ENCODE measurements around the gene PADI4.
"Not testable (repeated sequence)": the region's sequence is repeated elsewhere in the genome, so short reads cannot be mapped to it uniquely, and the experiment has no call there.

The PADI4 gene

GRCh38 chr1:17316704-17317103, 8.7 kb downstream of the PADI4 start:
- FAIRE-seq, result no peak

- no peak for FAIRE-seq
Observed at GRCh38 chr1:17318262-17318661, 10.3 kb downstream of the PADI4 start.

DNA sequence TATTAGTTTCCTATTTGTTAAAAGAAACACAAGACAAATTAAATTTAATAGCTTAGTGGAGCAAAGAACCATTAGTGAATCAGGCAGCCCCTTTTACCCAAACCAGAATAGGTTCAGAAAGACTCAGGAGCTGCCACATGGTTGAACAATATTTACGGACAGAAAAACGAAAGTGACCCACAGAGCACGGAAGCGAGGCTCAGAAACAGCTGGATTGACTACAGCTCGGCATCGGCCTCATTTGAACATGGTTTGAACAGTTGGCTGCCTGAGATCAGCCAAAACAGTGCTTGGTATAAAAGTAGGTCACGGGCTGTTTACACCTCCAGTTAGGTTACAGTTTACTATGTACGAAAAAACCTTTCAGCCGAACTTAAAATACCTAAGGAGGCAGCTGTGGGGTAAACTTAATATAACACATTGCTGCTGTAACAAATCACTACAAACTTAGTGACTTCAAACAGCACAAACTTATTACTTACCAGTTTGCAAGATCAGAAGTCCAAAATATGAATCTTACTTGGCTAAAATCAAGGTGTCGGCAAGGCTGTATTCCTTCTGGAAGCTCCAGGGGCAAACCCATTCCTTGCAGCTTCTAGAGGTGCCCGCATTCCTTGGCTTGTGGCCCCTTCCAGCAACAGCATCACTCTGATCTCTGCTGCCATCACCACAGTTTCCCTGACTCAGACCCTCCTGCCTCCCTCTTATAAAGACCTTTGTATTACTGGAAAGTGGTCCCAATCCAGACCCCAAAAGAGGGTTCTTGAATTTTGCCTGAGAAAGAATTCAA, 11.8 kb downstream of the PADI4 start:
- FAIRE-seq, result no peak

- FAIRE-seq, result not testable (repeated sequence)
Observed at GRCh38 chr1:17321857-17322390, 13.9 kb downstream of the PADI4 start.

- peak; percentile 15 for FAIRE-seq
Observed at GRCh38 chr1:17328855-17329254, 20.9 kb downstream of the PADI4 start.

GRCh38 chr1:17329610-17330009, 21.6 kb downstream of the PADI4 start:
- FAIRE-seq, result no peak

DNA sequence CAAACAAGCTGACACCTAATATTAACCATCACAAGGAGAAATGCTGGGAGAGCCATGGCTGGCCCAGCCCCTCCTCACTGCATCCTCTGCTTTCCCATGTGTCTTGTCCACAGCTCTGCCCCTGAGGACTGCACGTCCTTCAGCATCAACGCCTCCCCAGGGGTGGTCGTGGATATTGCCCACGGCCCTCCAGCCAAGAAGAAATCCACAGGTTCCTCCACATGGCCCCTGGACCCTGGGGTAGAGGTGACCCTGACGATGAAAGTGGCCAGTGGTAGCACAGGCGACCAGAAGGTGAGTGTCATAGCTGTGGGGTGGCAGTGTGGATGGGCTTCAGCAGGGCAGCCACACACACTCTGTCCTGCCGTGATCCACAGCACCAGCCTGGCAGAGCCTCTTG, 22.9 kb downstream of the PADI4 start:
- FAIRE-seq, result no peak

- FAIRE-seq, result no peak
Observed at GRCh38 chr1:17333081-17333480, 25.1 kb downstream of the PADI4 start.

- FAIRE-seq, result no peak
Observed at GRCh38 chr1:17335821-17336710, 28.1 kb downstream of the PADI4 start.

DNA sequence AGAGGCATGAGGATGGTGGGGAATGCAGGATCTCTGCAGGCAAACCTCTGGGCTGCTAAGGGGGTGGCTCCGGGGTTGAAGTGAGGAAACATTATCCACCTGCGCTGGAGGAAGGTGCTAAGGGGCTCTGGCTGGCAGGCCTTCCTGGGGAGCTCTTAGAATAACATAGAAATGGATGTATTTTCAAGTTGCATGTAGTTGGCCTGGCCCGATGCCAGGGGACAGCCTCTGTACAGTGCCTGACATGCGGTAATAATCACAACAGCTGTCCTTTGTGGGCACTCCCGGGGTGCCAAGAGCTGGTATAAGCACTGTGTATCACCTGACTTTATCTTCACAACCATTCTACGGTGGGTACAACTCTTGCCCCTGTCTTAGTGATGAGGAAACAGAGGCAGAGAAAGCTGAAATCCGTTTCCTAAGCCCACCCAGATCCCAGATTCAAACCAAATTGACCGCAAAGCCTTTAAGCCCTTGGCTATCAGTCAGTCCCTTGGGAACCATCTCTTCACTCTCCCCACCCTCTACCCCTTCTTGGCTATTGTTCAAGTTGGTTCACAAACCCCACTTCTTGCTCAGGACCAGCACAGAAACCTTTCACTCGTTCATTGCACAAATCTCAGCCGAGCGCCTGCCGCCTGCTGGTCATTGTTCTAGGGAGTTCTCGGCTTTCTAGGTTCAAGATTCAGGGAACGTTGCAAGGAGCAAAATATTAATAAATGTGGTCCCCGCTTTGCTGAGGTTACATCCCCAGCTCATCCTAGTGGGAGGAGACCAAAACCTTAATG, 30.9 kb downstream of the PADI4 start:
- no peak for FAIRE-seq

- FAIRE-seq, result no peak
Observed at GRCh38 chr1:17339521-17339920, 31.5 kb downstream of the PADI4 start.

DNA sequence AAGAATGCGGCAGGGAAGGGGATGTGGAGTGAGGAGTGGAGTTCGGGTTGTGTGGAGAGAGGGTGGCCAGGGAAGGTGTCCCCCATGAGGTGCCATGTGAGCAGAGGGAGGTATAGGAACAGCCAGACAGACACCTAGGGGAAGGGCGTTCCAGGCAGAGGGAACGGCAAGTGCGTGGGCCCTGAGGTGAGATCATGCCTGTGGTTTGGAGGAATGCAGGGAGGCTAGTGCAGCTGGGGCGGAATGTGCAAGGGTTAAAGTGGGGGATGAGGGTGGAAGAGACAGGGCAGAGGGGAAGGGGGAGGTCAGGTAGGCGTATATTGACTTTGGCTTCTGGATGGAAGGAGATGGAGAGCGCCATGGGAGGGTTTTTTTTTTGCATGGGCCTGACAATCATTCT, 32.4 kb downstream of the PADI4 start:
- no peak for FAIRE-seq

DNA sequence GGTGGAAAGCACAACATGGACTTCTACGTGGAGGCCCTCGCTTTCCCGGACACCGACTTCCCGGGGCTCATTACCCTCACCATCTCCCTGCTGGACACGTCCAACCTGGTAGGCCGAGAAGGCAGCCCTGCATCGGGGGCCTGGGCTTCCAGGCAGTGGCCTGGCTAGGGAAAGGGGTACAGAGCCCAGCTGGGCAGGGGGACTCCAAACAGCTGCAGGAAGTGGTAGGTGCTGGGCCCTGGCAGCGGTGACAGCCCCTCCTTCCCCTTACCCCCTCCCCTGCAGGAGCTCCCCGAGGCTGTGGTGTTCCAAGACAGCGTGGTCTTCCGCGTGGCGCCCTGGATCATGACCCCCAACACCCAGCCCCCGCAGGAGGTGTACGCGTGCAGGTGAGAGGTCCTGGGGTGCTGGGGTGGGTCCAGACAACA, 34.0 kb downstream of the PADI4 start:
- no peak for FAIRE-seq

- not testable (repeated sequence) for FAIRE-seq
Observed at GRCh38 chr1:17345506-17345905, 37.5 kb downstream of the PADI4 start.

GRCh38 chr1:17346046-17346789, 38.2 kb downstream of the PADI4 start:
- FAIRE-seq, result no peak

DNA sequence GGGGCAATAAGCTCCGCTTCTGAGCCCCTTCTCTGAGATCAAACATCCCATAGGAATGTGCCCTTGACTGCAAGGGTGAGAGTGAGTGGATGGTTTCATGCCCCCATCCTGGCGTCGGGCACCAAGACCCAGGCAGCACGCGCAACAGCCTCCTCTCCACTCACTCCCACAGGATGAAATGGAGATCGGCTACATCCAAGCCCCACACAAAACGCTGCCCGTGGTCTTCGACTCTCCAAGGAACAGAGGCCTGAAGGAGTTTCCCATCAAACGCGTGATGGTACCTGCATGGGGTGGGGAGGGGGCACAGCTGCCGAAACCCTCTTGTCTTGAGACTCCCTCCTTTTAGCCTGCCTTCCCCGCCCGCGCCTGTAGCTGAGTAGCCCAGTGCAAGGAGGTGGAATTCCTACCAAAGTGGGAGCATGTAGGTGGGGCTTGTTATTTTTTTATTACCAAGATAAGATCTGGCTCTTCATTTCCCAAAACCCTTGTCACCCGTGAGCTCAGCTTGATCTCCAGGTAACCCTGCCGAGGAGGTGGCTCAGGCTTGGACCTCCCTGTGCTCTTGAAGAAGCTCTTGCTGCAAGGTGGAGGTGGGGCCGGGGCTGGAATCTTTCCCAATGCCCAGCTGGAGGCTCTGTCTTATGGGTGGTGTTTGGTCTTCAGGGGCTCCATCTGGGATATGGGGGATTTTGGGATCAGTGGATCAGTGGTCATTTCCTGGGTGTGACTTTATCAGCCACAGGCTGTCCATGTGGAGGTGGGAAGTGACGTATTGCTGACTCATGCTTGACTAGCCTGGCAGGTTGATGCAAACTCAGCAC, 40.0 kb downstream of the PADI4 start:
- FAIRE-seq, result no peak

DNA sequence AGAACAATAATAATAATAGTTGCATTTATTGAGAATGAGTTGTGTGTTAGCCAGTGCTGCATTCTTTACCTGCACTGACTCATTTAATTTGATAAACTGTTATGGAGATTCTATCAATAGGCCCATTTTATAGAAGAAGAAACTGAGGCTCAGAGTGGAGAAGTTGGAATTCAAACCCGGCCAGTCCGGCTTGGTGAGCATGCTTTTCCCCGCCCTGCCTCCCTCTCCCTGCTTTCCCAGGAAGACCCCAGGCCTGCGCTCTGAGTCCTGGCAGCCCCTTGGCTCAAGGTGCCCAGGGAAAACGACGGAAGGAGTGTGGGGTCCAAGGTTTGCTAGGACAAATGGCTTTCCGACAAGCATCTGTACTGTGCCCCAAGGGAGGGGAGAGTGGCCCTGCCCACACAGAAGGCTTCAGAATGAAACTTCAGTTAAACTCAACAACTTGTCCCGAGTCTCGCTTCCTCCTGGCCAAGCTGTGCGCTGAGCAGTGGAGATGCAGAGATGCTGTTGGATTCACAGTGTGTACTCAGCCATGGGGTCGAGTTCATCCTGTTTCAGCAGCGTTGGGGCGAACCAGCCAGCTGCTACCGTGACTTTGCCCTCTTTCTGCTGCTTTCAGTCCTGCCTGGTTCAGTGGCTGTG, 40.7 kb downstream of the PADI4 start:
- no peak for FAIRE-seq

DNA sequence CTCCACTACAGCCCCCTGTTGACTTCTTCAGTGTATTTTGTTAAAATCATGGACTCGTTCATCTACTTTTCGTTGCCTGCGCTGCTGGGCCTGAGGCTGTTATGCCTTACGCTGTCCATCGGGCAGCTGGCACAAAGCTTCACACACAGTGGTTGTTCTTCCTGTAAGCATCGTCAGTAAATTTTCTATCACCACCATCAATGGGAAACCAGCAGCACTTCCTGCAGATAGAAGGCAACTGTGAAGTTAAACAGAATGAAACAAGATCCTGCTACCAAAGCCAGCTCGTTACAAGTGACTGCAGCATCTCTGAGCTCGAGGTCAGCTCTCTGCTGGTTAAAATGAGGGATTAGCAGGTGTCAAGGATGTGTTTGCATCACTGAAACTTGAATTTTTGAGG, 42.1 kb downstream of the PADI4 start:
- no peak for FAIRE-seq

DNA sequence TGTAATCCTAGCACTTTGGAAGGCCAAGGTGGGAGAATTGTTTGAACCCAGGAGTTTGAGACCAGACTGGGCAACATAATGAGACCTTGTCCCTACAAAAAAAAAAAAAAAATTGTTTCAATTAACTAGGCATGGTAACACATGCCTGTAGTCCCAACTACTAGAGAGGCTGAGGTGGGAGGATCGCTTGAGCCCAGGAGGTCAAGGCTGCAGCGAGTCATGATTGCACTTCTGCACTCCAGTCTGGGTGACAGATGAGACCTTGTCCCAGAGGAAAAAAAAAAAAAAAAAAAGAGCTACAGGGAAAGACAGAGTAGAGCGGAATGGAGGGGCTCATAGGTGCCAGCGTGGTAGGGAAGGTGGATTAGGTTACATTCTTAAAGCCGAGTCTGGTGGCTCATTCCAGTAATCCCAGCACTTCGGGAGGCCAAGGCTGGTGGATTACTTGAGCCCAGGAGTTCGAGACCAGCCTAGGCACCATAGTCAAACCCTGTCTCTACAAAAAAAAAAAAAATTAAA, 43.0 kb downstream of the PADI4 start:
- FAIRE-seq, result no peak

DNA sequence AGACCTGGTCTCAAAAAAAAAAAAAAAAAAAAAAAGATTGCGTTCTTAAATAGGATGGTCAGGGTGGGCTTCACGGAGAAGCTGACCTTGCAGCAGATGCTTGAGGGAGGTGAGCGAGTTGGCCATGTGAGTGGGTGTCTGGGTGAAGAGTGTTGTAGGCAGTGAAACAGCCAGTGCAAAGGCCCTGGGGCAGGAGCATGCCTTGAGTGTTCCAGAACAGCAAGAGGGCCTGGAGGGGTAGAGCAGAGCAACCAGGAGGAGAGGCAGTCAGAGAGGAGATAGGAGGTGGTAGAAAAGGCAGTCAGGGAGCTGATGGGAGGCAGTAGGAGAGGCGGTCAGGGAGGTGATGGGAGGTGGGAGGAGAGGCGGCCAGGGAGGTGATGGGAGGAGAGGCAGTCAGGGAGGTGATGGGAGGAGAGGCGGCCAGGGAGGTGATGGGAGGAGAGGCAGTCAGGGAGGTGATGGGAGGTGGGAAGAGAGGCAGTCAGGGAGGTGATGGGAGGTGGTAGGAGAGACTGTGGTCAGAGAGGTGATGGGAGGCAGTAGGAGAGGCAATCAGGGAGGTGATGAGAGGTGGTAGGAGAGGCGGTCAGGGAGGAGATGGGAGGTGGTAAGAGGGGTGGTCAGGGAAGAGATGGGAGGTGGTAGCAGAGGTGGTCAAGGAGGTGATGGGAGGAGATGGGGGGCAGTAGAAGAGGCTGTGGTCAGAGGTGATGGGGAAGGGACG, 43.8 kb downstream of the PADI4 start:
- FAIRE-seq, result no peak
